Upper lobe of left lung (tissue), 4 donors: ENCODE data around the gene ZMYND8.

Source experiments
- EP300 ChIP-seq, 4 donors: sonication (generic); formaldehyde crosslinking; IDR thresholded peaks; one replicate each; pipeline ENCODE4 v1.5.1; 2017; ENCODE audit warnings: antibody characterized with exemption in 4 of 4, control low read depth in 2 of 4
- POLR2AphosphoS5 ChIP-seq, 2 donors: sonication (generic); formaldehyde crosslinking; IDR thresholded peaks; one replicate each; pipeline ENCODE4 v1.5.1; 2017; ENCODE audit warnings: antibody characterized with exemption in 2 of 2
- TF ChIP-seq, protein P1 (sequence below), 6 experiments: fragments of 450-650 bp in 4 of 6; fragments of 200-600 bp in 2 of 6; sonication (generic) in 2 of 6; IDR thresholded peaks; one replicate each; pipeline ENCODE4 v1.5.1; 2016 to 2019; ENCODE audit warnings: antibody characterized with exemption in 6 of 6

DNA sequence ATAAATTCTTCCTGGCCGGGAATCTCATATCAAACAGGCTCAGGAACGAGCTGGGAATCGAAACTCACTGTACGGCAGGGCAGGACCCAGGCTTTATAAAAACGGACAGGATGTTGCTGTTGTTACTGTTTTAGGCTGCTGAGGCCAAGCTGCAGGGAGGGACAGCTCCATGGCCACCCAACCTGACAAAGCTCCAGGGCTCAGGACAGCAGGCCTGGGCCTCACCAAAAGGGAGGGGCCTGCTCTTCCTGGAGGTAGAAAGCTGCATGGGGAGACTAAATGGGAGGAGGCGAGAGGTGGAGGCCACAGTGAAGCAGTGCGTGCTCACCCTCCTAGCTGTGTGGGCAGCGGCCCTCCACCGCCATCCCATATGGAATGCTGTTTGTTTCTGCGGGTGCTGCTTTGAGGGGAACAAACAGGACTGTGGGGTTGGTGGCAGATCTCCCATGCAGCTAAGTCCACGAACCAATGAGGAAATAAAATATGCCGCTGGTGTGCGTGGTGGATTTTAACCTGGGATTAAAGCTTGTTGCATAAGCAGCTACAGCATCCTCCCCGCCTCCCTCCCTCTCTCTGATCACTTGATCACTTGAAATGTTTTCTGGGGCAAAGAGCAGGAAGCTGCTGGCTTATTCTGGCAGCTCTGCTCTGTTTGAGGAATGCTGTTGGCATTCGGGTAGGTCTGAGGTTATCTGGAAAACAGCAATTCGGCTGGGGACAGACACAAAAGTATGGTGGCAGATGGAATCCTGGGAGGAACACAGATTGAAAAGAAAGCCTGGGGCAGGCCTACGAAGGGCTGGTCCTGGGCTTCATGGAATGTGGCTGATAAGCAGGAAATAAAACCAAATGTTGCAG, 2.4 kb upstream of the ZMYND8 start:
- TF ChIP-seq, protein P1, sequence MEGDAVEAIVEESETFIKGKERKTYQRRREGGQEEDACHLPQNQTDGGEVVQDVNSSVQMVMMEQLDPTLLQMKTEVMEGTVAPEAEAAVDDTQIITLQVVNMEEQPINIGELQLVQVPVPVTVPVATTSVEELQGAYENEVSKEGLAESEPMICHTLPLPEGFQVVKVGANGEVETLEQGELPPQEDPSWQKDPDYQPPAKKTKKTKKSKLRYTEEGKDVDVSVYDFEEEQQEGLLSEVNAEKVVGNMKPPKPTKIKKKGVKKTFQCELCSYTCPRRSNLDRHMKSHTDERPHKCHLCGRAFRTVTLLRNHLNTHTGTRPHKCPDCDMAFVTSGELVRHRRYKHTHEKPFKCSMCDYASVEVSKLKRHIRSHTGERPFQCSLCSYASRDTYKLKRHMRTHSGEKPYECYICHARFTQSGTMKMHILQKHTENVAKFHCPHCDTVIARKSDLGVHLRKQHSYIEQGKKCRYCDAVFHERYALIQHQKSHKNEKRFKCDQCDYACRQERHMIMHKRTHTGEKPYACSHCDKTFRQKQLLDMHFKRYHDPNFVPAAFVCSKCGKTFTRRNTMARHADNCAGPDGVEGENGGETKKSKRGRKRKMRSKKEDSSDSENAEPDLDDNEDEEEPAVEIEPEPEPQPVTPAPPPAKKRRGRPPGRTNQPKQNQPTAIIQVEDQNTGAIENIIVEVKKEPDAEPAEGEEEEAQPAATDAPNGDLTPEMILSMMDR (IDR thresholded peaks at IDR 0.05), result no peak
- TF ChIP-seq POLR2AphosphoS5 (IDR thresholded peaks at IDR 0.05) (peak; percentile 63 to 81), EP300 (IDR thresholded peaks at IDR 0.05) (peak in 2 of 4 donors; percentile 70 to 96)
